ENCODE measurements around the gene PRKCZ.

DNA sequence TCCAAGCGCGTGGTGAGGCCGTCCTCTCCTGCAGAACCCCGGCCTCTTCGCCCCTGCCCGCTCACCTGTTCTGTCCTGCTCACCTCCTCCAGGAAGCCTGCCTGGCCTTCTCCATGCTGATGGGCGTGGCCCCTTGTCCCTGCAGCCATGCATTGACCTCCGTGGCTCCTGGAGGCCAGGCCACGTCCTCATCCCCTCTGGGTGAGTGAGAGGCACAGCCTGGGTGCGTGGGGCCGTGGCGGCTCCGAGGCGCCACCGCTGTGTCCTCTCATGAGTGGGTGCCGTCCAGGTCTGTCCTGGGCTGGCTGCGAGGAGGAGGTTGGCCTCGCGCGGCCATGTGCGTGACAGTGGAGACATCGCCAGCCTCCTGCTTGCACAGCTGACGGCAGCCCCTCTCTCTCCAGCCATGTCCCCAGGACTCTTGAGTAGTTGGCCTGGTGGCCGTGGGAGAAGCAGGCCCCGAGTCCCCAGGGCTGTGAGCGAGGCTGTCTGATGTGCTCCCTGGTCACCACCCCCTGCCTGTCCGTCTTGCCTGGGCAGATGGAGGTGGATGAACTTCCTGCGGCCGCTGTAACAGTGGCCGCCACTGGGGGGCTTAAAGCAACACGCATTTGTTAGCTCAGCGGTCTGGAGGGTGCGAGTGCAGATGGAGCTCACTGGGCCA is 58.1 kb downstream of the PRKCZ start:
- TF ChIP-seq, protein P1, sequence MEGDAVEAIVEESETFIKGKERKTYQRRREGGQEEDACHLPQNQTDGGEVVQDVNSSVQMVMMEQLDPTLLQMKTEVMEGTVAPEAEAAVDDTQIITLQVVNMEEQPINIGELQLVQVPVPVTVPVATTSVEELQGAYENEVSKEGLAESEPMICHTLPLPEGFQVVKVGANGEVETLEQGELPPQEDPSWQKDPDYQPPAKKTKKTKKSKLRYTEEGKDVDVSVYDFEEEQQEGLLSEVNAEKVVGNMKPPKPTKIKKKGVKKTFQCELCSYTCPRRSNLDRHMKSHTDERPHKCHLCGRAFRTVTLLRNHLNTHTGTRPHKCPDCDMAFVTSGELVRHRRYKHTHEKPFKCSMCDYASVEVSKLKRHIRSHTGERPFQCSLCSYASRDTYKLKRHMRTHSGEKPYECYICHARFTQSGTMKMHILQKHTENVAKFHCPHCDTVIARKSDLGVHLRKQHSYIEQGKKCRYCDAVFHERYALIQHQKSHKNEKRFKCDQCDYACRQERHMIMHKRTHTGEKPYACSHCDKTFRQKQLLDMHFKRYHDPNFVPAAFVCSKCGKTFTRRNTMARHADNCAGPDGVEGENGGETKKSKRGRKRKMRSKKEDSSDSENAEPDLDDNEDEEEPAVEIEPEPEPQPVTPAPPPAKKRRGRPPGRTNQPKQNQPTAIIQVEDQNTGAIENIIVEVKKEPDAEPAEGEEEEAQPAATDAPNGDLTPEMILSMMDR (IDR thresholded peaks at IDR 0.05), result no peak
- no peak for TF ChIP-seq POLR2A (IDR thresholded peaks at IDR 0.05)
- TF ChIP-seq EP300 (IDR thresholded peaks at IDR 0.05), result no peak
